MM.1S (cell line): Measurements from ENCODE around the gene GNAT3.

Source experiments
- DNase-seq: peaks from one replicate; pipeline ENCODE4 v3.0.0-alpha.2; 2015
- H2AFZ ChIP-seq: fragments of 300-600 bp; sonication (generic); 2 replicates; pipeline ENCODE4 v1.6.0; 2016; ENCODE audit warnings: antibody characterized with exemption, low read length
- H3F3A ChIP-seq: fragments of 300-600 bp; sonication (generic); 2 replicates; pipeline ENCODE4 v1.6.1; 2016; ENCODE audit warnings: mild to moderate bottlenecking, antibody characterized with exemption, low read length, moderate library complexity, mixed read lengths; ENCODE audit not compliant: insufficient read depth
- H3K27ac ChIP-seq: fragments of 300-600 bp; sonication (generic); 2 replicates; pipeline ENCODE4 v1.5.1; 2016; ENCODE audit warnings: mild to moderate bottlenecking, low read length
- H3K27me3 ChIP-seq: fragments of 300-600 bp; sonication (generic); replicated peaks from 2 replicates; pipeline ENCODE4 v1.6.0; 2016; ENCODE audit warnings: low read length; ENCODE audit not compliant: insufficient read depth
- H3K36me3 ChIP-seq: fragments of 300-600 bp; sonication (generic); replicated peaks from 2 replicates; pipeline ENCODE4 v1.6.1; 2016; ENCODE audit warnings: mild to moderate bottlenecking, low read length, mixed read lengths; ENCODE audit not compliant: insufficient read depth
- H3K4me1 ChIP-seq: fragments of 300-600 bp; sonication (generic); 2 replicates; pipeline ENCODE4 v1.6.1; 2016; ENCODE audit warnings: low read length, mixed read lengths
- H3K4me2 ChIP-seq: fragments of 300-600 bp; sonication (generic); 2 replicates; pipeline ENCODE4 v1.6.0; 2016; ENCODE audit warnings: low read depth, low read length
- H3K4me3 ChIP-seq: fragments of 300-600 bp; sonication (generic); 2 replicates; pipeline ENCODE4 v1.5.1; 2016; ENCODE audit warnings: low read length, mixed read lengths
- H3K79me2 ChIP-seq: fragments of 300-600 bp; sonication (generic); 2 replicates; pipeline ENCODE4 v1.6.1; 2016; ENCODE audit warnings: mixed run types, low read length, mixed read lengths
- H3K9ac ChIP-seq: fragments of 300-600 bp; sonication (generic); 2 replicates; pipeline ENCODE4 v1.6.1; 2016; ENCODE audit warnings: low read length, mixed read lengths
- H3K9me2 ChIP-seq: fragments of 300-600 bp; sonication (generic); replicated peaks from 2 replicates; pipeline ENCODE4 v1.6.1; 2016; ENCODE audit warnings: mild to moderate bottlenecking, low read length, mixed read lengths; ENCODE audit not compliant: insufficient read depth
- H3K9me3 ChIP-seq: fragments of 300-600 bp; sonication (generic); replicated peaks from 2 replicates; pipeline ENCODE4 v1.6.1; 2016; ENCODE audit warnings: mild to moderate bottlenecking, low read length, mixed read lengths; ENCODE audit not compliant: insufficient read depth
- H4K20me1 ChIP-seq: fragments of 300-600 bp; sonication (generic); 2 replicates; pipeline ENCODE4 v1.6.1; 2016; ENCODE audit warnings: mild to moderate bottlenecking, low read length, moderate library complexity, mixed read lengths; ENCODE audit not compliant: insufficient read depth
- EZH2 ChIP-seq: fragments of 300-600 bp; sonication (generic); optimal IDR thresholded peaks from 2 replicates; pipeline ENCODE3; 2017; ENCODE audit warnings: low read depth, mild to moderate bottlenecking, antibody characterized with exemption, low read length, mixed read lengths
- EZH2phosphoT487 ChIP-seq: fragments of 300-600 bp; sonication (generic); IDR thresholded peaks from 2 replicates; pipeline ENCODE4 v1.6.1; 2018; ENCODE audit warnings: antibody characterized with exemption, low read length
- TF ChIP-seq, protein P1 (sequence below): fragments of 300-600 bp; sonication (generic); IDR thresholded peaks from 2 replicates; pipeline ENCODE4 v1.5.1; 2016; ENCODE audit warnings: antibody characterized with exemption, low read length, mixed read lengths

GNAT3 gene

DNA sequence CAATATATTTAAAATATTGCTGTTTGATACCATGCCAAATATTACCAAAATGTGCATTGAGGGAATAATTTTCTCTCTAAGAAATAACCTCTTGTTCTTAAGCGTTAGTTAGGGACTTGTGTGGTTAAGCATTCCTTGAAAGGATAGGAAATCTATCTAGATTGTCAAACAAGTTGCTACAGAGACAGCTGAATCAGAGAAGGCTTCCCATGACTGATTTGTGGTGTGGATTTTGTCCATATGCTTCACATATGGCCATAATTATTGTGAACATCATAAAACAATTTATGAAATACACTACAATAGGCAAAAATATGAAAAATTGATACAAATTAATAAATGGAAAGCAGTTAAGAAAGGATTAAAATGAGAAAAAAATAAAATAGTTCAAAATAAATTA lies 96.3 kb downstream of the GNAT3 start:
- Histone ChIP-seq H3K9ac (no peak overlapping the region), H3K9me2 (no peaks in the 10 kb centered on the region), H3K27ac (no peak overlapping the region), H3K36me3 (no peaks in the 10 kb centered on the region), H3K9me3 (no peaks in the 10 kb centered on the region), H3K4me3 (no peak overlapping the region), H3F3A (no peaks in the 10 kb centered on the region), H3K4me2 (no peak overlapping the region), H2AFZ (no peak overlapping the region), H3K27me3 (no peaks in the 10 kb centered on the region), H3K79me2 (no peaks in the 10 kb centered on the region), H3K4me1 (no peaks in the 10 kb centered on the region), H4K20me1 (no peaks in the 10 kb centered on the region)
- no peak for DNase-seq
- TF ChIP-seq, protein P1, sequence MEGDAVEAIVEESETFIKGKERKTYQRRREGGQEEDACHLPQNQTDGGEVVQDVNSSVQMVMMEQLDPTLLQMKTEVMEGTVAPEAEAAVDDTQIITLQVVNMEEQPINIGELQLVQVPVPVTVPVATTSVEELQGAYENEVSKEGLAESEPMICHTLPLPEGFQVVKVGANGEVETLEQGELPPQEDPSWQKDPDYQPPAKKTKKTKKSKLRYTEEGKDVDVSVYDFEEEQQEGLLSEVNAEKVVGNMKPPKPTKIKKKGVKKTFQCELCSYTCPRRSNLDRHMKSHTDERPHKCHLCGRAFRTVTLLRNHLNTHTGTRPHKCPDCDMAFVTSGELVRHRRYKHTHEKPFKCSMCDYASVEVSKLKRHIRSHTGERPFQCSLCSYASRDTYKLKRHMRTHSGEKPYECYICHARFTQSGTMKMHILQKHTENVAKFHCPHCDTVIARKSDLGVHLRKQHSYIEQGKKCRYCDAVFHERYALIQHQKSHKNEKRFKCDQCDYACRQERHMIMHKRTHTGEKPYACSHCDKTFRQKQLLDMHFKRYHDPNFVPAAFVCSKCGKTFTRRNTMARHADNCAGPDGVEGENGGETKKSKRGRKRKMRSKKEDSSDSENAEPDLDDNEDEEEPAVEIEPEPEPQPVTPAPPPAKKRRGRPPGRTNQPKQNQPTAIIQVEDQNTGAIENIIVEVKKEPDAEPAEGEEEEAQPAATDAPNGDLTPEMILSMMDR = no peak
- no peak for TF ChIP-seq EZH2
- TF ChIP-seq EZH2phosphoT487 = no peak

DNA sequence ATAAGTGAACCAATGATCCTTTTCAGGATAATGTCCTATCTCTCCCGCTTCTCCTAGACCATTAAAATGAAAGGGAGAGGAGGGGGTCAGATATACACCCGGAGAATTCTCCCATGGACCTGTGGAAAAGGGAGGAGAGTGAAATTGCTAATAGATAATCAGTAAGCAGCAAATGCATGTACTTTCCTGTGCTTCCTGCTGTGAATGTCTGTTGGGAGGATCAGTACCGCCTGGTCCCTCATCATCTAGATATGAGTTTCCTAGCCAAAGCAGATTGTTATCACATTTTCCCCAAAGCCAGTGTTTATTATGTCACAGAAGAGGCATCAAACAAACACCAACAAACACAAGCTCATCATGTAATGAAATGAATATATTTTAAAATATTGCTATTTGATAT lies 96.8 kb downstream of the GNAT3 start:
- Histone ChIP-seq H3K27me3 (no peaks in the 10 kb centered on the region), H3K9ac (no peak overlapping the region), H3K36me3 (no peaks in the 10 kb centered on the region), H3K9me3 (no peaks in the 10 kb centered on the region), H3K79me2 (no peaks in the 10 kb centered on the region), H3F3A (no peaks in the 10 kb centered on the region), H3K4me1 (no peaks in the 10 kb centered on the region), H3K4me2 (no peak overlapping the region), H4K20me1 (no peaks in the 10 kb centered on the region), H2AFZ (no peak overlapping the region), H3K9me2 (no peaks in the 10 kb centered on the region), H3K27ac (no peak overlapping the region), H3K4me3 (no peak overlapping the region)
- TF ChIP-seq EZH2 = no peak
- no peak for DNase-seq

DNA sequence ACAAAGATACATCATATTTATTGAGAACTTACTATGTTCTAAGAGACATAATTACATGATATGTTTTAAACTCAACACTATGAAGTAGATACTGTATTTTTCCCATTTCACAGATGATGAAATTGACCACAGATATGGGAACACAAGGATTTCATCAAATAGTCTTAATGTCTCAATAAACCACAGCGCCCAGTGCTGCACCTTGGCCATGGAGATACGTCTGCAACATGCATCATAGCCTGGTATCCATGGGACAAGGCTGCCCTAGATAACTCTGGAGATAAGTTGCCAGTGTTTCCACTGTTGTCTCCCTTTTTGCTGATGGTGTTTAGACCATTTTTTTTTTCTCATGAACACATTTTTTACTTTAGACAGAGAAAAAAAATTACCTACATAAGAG lies 97.5 kb downstream of the GNAT3 start:
- Histone ChIP-seq H3K4me1 (no peaks in the 10 kb centered on the region), H3K4me2 (no peak overlapping the region), H3F3A (no peaks in the 10 kb centered on the region), H3K27ac (no peak overlapping the region), H3K9me3 (no peaks in the 10 kb centered on the region), H3K79me2 (no peaks in the 10 kb centered on the region), H3K27me3 (no peaks in the 10 kb centered on the region), H3K9ac (no peak overlapping the region), H3K4me3 (no peak overlapping the region), H2AFZ (no peak overlapping the region), H4K20me1 (no peaks in the 10 kb centered on the region), H3K9me2 (no peaks in the 10 kb centered on the region), H3K36me3 (no peaks in the 10 kb centered on the region)
- no peak for TF ChIP-seq EZH2phosphoT487
- no peak for TF ChIP-seq EZH2
- TF ChIP-seq, protein P1 = no peak
- no peak for DNase-seq

DNA sequence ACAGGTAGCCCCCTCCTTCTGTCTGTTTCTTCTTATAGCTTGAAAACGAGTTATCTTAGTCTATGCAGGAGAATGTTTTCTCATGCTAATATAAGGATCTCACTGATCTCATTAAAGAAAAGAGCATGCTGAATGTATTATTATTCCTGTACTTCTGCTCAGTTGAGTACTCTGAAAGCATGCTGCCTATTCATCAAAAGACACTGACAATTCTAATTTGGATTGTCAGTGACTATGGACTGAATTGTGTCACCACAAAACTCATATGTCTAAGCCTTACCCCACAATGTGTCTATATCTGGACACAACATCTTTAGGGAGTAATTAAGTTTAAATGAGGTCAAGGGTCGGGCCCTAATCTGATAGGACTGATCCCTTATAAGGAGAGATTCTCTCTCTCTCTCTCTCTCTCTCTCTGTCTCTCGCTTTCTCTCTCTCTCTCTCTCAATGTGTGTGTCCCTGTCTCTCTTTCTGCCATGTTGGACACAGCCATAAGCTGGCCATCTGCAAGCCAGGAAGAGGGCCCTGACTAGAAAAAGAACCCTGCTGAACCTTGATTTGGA lies 98.4 kb downstream of the GNAT3 start:
- Histone ChIP-seq H2AFZ (no peak overlapping the region), H3K27ac (no peak overlapping the region), H3K4me3 (no peak overlapping the region), H3K9me3 (no peaks in the 10 kb centered on the region), H3K79me2 (no peaks in the 10 kb centered on the region), H3K36me3 (no peaks in the 10 kb centered on the region), H3K9me2 (no peaks in the 10 kb centered on the region), H3F3A (no peaks in the 10 kb centered on the region), H3K9ac (no peak overlapping the region), H3K4me2 (no peak overlapping the region), H3K4me1 (no peaks in the 10 kb centered on the region), H3K27me3 (no peaks in the 10 kb centered on the region), H4K20me1 (no peaks in the 10 kb centered on the region)
- DNase-seq = no peak
- TF ChIP-seq, protein P1 = no peak
- no peak for TF ChIP-seq EZH2
- TF ChIP-seq EZH2phosphoT487 = no peak
